ENCODE data around the gene SLC26A1.

The SLC26A1 gene

GRCh38 chr4:957581-958313 is 35.5 kb downstream of the SLC26A1 start:
- no peaks in the 10 kb centered on the region for H3K9me3 ChIP-seq (ENCODE audit: control insufficient read depth, insufficient read depth, low read length)
- H3K9ac ChIP-seq (ENCODE audit: low read depth, low read length): no peak overlapping the region
- no peaks in the 10 kb centered on the region for H3K4me1 ChIP-seq (ENCODE audit: insufficient read depth, low read length)
- H3K36me3 ChIP-seq (ENCODE audit: insufficient read depth, low read length): no peaks in the 10 kb centered on the region; the same call in 1 of the 2 replicates

- Histone ChIP-seq H3K4me1 (ENCODE audit: insufficient read depth, low read length) (no peaks in the 10 kb centered on the region), H3K36me3 (ENCODE audit: insufficient read depth, low read length) (no peaks in the 10 kb centered on the region; the same call in 1 of the 2 replicates), H3K9me3 (ENCODE audit: control insufficient read depth, insufficient read depth, low read length) (no peaks in the 10 kb centered on the region), H3K9ac (ENCODE audit: low read depth, low read length) (no peak overlapping the region)
These were observed 36.0 kb downstream of the SLC26A1 start for GRCh38 chr4:957231-957580.

GRCh38 chr4:956531-957230 is 36.5 kb downstream of the SLC26A1 start:
- no peaks in the 10 kb centered on the region for H3K9me3 ChIP-seq (ENCODE audit: control insufficient read depth, insufficient read depth, low read length)
- H3K4me1 ChIP-seq (ENCODE audit: insufficient read depth, low read length): no peaks in the 10 kb centered on the region
- no peak overlapping the region for H3K9ac ChIP-seq (ENCODE audit: low read depth, low read length)
- H3K36me3 ChIP-seq (ENCODE audit: insufficient read depth, low read length): no peaks in the 10 kb centered on the region; the same call in none of the 2 replicates

- Histone ChIP-seq H3K4me1 (ENCODE audit: insufficient read depth, low read length) (no peaks in the 10 kb centered on the region), H3K9ac (ENCODE audit: low read depth, low read length) (no peak overlapping the region), H3K9me3 (ENCODE audit: control insufficient read depth, insufficient read depth, low read length) (no peaks in the 10 kb centered on the region), H3K36me3 (ENCODE audit: insufficient read depth, low read length) (no peaks in the 10 kb centered on the region; the same call in none of the 2 replicates)
These were observed 37.2 kb downstream of the SLC26A1 start for GRCh38 chr4:955931-956381.

DNA sequence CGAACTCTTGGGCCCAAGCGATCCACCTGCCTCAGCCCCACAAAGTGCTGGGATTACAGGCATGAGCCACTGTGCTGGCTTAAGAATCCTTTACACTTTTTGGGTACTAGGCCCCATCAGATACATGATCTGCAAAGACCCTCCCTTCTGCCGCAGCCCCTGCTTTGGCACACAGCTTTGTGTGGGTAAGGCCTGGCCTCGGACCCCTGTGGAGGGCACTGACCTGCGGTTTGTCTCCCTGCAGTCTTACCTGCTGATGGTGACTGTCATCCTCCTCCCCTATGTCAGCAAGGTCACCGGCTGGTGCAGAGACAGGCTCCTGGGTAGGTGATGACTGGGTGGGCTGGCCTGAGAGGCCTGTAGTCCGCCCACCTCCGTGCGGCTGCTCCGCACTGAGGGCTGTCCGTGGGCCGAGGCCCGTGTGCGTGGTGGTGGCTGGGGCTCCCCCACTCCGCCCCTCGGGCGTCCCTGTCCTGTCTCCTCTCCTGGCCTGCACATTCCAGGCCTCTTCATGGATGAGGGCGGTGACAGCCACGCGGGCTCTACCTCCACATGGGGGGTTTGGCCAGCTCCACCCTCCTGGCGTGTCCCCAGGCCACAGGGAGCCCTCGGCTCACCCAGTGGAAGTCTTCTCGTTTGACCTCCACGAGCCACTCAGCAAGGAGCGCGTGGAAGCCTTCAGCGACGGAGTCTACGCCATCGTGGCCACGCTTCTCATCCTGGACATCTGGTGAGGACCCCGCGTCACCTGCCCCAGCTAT is 37.9 kb downstream of the SLC26A1 start:
- Histone ChIP-seq H3K36me3 (ENCODE audit: insufficient read depth, low read length) (no peaks in the 10 kb centered on the region; the same call in none of the 2 replicates), H3K4me1 (ENCODE audit: insufficient read depth, low read length) (no peaks in the 10 kb centered on the region), H3K9ac (ENCODE audit: low read depth, low read length) (no peak overlapping the region), H3K9me3 (ENCODE audit: control insufficient read depth, insufficient read depth, low read length) (no peaks in the 10 kb centered on the region)

GRCh38 chr4:954211-955020 is 38.8 kb downstream of the SLC26A1 start:
- Histone ChIP-seq H3K4me1 (ENCODE audit: insufficient read depth, low read length) (no peaks in the 10 kb centered on the region), H3K36me3 (ENCODE audit: insufficient read depth, low read length) (no peaks in the 10 kb centered on the region; the same call in 1 of the 2 replicates), H3K9me3 (ENCODE audit: control insufficient read depth, insufficient read depth, low read length) (no peaks in the 10 kb centered on the region), H3K9ac (ENCODE audit: low read depth, low read length) (no peak overlapping the region)

DNA sequence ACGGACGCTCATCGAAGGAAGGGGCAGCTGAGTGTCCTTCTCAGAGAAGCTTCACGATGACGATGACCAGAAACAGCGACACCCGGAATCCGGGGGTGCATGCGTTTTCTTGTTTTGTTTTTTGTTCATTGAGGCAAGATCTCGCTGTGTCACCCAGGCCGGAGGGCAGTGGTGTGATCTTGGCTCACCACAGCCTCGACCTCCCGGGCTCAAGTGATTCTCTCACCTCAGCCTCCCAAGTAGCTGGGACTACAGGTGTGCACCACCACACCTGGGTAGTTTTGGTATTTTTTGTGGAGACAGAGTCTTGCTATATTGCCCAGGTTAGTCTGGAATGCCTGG is 39.7 kb downstream of the SLC26A1 start:
- no peaks in the 10 kb centered on the region for H3K9me3 ChIP-seq (ENCODE audit: control insufficient read depth, insufficient read depth, low read length)
- no peaks in the 10 kb centered on the region; the same call in 1 of the 2 replicates for H3K36me3 ChIP-seq (ENCODE audit: insufficient read depth, low read length)
- H3K4me1 ChIP-seq (ENCODE audit: insufficient read depth, low read length): no peaks in the 10 kb centered on the region
- H3K9ac ChIP-seq (ENCODE audit: low read depth, low read length): no peak overlapping the region

GRCh38 chr4:952881-953573 is 40.2 kb downstream of the SLC26A1 start:
- no peak overlapping the region for H3K9ac ChIP-seq (ENCODE audit: low read depth, low read length)
- H3K4me1 ChIP-seq (ENCODE audit: insufficient read depth, low read length): no peaks in the 10 kb centered on the region
- H3K36me3 ChIP-seq (ENCODE audit: insufficient read depth, low read length): no peaks in the 10 kb centered on the region; the same call in 1 of the 2 replicates
- H3K9me3 ChIP-seq (ENCODE audit: control insufficient read depth, insufficient read depth, low read length): no peaks in the 10 kb centered on the region

DNA sequence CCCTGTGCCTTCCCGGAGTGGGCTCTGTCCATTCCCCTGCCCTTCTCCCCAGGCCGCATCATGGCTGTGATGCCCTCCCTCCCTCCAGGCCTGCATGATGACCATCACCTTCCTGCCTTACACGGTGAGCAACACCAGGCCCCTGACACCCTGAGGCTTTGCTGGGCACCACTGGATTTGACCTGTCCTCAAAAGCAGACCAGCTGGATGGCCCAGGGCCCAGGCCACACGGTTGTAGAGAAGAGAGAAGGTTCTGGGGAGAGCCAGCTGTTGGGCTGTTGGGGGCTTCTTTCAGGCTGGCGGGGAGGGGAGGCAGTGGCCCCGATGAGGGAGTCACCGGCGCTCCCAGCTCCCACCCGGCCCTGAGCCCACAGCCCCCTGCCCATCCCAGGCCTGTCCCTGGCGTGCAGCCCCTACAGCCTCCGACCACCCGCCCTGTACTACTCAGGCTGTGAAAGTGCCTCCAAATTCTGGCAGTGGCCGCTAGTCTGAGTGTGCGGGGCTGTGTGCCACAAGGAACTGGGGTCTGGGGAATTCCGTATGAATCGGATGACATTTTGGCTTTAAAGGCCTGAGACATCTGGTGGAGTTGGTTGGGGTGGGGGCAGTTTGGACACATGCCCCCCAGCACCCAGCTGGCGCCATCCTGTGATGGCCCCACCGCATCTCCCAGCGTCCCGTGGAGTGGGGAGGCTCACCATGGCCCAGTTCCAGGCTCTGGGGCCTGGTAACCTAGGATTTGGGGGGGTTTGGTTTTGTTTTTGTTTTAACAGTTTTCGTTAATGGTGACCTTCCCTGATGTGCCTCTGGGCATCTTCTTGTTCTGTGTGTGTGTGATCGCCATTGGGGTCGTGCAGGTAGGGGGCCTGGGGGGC is 41.4 kb downstream of the SLC26A1 start:
- Histone ChIP-seq H3K36me3 (ENCODE audit: insufficient read depth, low read length) (no peaks in the 10 kb centered on the region; the same call in 1 of the 2 replicates), H3K9me3 (ENCODE audit: control insufficient read depth, insufficient read depth, low read length) (no peaks in the 10 kb centered on the region), H3K4me1 (ENCODE audit: insufficient read depth, low read length) (no peaks in the 10 kb centered on the region), H3K9ac (ENCODE audit: low read depth, low read length) (no peak overlapping the region)

DNA sequence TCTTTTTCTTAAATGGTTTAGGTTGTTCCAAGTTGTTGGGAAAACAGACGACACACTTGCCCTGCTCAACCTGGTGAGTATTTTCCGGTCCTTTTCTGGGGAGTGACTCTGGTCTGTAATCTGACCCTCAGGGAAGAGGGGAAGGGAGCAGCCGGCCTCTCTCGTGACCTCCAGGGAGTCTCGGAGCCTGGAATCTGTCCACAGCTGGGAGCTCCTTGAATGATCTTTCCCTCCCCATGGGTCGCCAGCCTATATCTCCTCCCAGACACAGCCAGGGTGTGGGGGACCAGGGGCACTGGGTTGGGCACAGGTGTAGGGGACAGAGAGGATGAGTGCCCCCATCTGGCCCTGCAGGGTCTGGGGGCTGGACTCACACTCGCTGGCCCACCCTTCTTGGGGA is 42.0 kb downstream of the SLC26A1 start:
- Histone ChIP-seq H3K36me3 (ENCODE audit: insufficient read depth, low read length) (no peaks in the 10 kb centered on the region; the same call in 1 of the 2 replicates), H3K9ac (ENCODE audit: low read depth, low read length) (no peak overlapping the region), H3K9me3 (ENCODE audit: control insufficient read depth, insufficient read depth, low read length) (no peaks in the 10 kb centered on the region), H3K4me1 (ENCODE audit: insufficient read depth, low read length) (no peaks in the 10 kb centered on the region)

GRCh38 chr4:950136-951020 is 42.8 kb downstream of the SLC26A1 start:
- no peak overlapping the region for H3K9ac ChIP-seq (ENCODE audit: low read depth, low read length)
- no peaks in the 10 kb centered on the region for H3K9me3 ChIP-seq (ENCODE audit: control insufficient read depth, insufficient read depth, low read length)
- no peaks in the 10 kb centered on the region; the same call in 1 of the 2 replicates for H3K36me3 ChIP-seq (ENCODE audit: insufficient read depth, low read length)
- 0 out of 2 replicates have a peak, but pooled peaks cover 7% of the 10 kb centered on the region for H3K4me1 ChIP-seq (ENCODE audit: insufficient read depth, low read length)

DNA sequence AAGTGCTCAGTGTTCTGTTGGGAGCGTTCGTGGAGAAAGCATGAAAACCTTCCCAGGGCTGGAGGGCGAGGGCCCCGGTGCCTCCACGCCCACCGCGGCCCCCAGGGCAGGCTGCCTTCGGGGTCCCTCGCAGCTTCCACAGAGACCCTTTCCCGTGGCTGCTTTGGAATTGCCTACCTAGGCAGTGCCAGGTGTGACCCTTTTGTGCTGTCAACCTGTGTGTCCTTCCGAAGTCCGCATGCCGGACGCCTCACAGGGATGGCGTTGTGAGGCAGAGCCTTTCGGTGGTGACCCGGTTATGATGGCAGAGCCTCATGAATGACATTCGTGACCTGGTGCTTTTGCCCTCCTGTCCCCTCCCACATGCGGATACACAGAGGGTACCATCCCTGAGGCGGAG is 43.5 kb downstream of the SLC26A1 start:
- Histone ChIP-seq H3K9me3 (ENCODE audit: control insufficient read depth, insufficient read depth, low read length) (no peaks in the 10 kb centered on the region), H3K4me1 (ENCODE audit: insufficient read depth, low read length) (0 out of 2 replicates have a peak, but pooled peaks cover 7% of the 10 kb centered on the region), H3K36me3 (ENCODE audit: insufficient read depth, low read length) (no peaks in the 10 kb centered on the region; the same call in 1 of the 2 replicates), H3K9ac (ENCODE audit: low read depth, low read length) (no peak overlapping the region)

Measured in ES-I3 (cell line).